Measurements from ENCODE around the gene IRF7. TPM values are rescaled to one million over a fixed set of nuclear protein-coding genes. Genes with fewer than 3 reads are reported as not detected.

Gene IRF7
- total and polyA plus RNA-seq, 2 of the 4 experiments (the other 2 are of a cell fraction): 1.6 to 4.5 TPM

DNA sequence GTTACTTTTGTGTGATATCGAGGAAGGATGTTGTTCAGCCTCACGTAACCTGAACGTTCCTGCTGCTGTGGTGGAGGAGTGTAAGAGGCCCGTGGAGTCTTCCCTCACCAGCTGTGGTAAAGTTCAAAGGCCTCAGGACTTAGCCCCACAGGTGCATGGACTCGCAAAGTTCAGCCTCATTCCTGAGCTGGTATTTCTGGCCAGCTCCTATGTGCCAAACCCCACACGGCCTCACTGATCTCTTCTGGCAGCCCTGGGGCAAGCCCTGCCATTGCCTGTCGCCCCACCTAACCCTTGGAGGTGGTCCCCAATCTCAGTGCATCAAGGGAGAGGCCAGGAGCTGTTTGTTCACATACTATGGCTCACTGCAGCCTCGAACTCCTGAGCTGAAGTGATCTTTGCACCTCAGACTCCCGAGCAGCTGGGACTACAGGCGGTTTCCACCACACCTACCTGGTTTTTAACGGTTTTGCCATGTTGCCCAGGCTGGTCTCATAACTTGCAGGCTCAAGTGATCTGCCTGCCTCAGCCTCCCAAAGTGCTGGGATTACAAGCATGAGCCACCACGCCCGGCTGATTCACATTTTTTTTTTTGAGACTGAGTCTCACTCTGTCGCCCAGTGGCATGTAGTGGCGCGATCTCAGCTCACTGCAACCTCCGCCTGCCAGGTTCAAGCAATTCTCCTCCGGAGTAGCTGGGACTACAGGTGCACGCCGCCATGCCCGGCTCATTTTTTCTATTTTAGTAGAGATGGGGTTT is 37.3 kb downstream of the IRF7 start:
- H3K4me2 ChIP-seq (ENCODE audit: low read depth, low read length): peak overlapping the region; percentile 95
- no peak overlapping the region; the same call in 1 of the 2 replicates for H2AK5ac ChIP-seq (ENCODE audit: low read depth, low read length)
- H2BK5ac ChIP-seq (ENCODE audit: low read depth, low read length, poor library complexity, severe bottlenecking): no peak overlapping the region
- dilution Hi-C loops (cut with HindIII; ENCODE audit: low sequenced_read_pairs, unreplicated experiment): no loop called here
- H3K9me1 ChIP-seq (ENCODE audit: insufficient read depth, low read length): peaks cover 18% of the 10 kb centered on the region
- DNase-seq (no peak), ATAC-seq (ENCODE audit: low read depth) (no peak)
- H4K20me1 ChIP-seq (ENCODE audit: insufficient read depth, low read length): peaks cover 62% of the 10 kb centered on the region
- no peak overlapping the region for H3K4me3 ChIP-seq (ENCODE audit: insufficient read depth, low read depth, low read length)
- H3K56ac ChIP-seq (ENCODE audit: extremely low read depth, insufficient read depth, low read length): no peak overlapping the region
- 82% methylated on average over 11 of the region's 21 CpGs; no CpG with 5 or more reads in 1 of the 2 experiments for WGBS, 2 experiments (ENCODE audit: extremely low coverage in 2 of 2, insufficient read length in 1 of 2)
- intact Hi-C loops (cut with micrococcal nuclease): no loop called here
- H3K36me3 ChIP-seq (ENCODE audit: control insufficient read depth, insufficient read depth, low read length): peaks cover 12% of the 10 kb centered on the region
- peak overlapping the region; percentile 67 for H3K23ac ChIP-seq (ENCODE audit: low read depth, low read length)
- H2AK9ac ChIP-seq (replicated peaks; ENCODE audit: low read depth, low read length, poor library complexity): peak overlapping the region; percentile 82
- no peak overlapping the region for H2BK120ac ChIP-seq (ENCODE audit: low read depth, low read length)
- no peak overlapping the region for H2BK20ac ChIP-seq (ENCODE audit: low read depth, low read length)
- no peak overlapping the region for H4K91ac ChIP-seq (ENCODE audit: insufficient read depth, low read depth, low read length)
- CTCF ChIA-PET: no interaction called here
- no peak overlapping the region for H4K5ac ChIP-seq (ENCODE audit: low read depth, low read length)
- H3K18ac ChIP-seq (ENCODE audit: low read depth, low read length): no peak overlapping the region
- POLR2A ChIA-PET (ENCODE audit: unreplicated experiment): no interaction called here
- BruUV-seq (replicated peaks): no TSS peak
- no peak overlapping the region for H3K27ac ChIP-seq (ENCODE audit: insufficient read depth, low read length)
- H3K9me3 ChIP-seq (ENCODE audit: control insufficient read depth, insufficient read depth, low read length): no peaks in the 10 kb centered on the region
- no peak overlapping the region for H3K9ac ChIP-seq (ENCODE audit: low read depth, low read length)
- no peaks in the 10 kb centered on the region; the same call in 1 of the 2 replicates for H3K27me3 ChIP-seq (ENCODE audit: control insufficient read depth, insufficient read depth, low read length)
- in situ Hi-C loops (cut with MboI; ENCODE audit: low sequenced_read_pairs): no loop called here
- peaks cover 2 to 43% of the 10 kb centered on the region in 2 experiments; a peak in 3 of 4 replicates for H3K79me1 ChIP-seq (ENCODE audit: low read depth in 1 of 2, low read length in 2 of 2)
- H2AFZ ChIP-seq (replicated peaks; ENCODE audit: low read length, poor library complexity): no peak overlapping the region
- no peak for TF ChIP-seq RCOR1 (IDR thresholded peaks at IDR 0.05; ENCODE audit: insufficient replicate concordance, low read length)
- TF ChIP-seq MAZ (IDR thresholded peaks at IDR 0.05; ENCODE audit: borderline replicate concordance, low read depth, low read length): no peak
- no peak for TF ChIP-seq NFE2L2 (IDR thresholded peaks at IDR 0.05; ENCODE audit: low read depth, low read length)
- TF ChIP-seq, protein P1, sequence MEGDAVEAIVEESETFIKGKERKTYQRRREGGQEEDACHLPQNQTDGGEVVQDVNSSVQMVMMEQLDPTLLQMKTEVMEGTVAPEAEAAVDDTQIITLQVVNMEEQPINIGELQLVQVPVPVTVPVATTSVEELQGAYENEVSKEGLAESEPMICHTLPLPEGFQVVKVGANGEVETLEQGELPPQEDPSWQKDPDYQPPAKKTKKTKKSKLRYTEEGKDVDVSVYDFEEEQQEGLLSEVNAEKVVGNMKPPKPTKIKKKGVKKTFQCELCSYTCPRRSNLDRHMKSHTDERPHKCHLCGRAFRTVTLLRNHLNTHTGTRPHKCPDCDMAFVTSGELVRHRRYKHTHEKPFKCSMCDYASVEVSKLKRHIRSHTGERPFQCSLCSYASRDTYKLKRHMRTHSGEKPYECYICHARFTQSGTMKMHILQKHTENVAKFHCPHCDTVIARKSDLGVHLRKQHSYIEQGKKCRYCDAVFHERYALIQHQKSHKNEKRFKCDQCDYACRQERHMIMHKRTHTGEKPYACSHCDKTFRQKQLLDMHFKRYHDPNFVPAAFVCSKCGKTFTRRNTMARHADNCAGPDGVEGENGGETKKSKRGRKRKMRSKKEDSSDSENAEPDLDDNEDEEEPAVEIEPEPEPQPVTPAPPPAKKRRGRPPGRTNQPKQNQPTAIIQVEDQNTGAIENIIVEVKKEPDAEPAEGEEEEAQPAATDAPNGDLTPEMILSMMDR (conservative IDR thresholded peaks at IDR 0.05; ENCODE audit: low read depth, low read length): no peak
- TF ChIP-seq, protein P2, sequence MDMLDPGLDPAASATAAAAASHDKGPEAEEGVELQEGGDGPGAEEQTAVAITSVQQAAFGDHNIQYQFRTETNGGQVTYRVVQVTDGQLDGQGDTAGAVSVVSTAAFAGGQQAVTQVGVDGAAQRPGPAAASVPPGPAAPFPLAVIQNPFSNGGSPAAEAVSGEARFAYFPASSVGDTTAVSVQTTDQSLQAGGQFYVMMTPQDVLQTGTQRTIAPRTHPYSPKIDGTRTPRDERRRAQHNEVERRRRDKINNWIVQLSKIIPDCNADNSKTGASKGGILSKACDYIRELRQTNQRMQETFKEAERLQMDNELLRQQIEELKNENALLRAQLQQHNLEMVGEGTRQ (IDR thresholded peaks at IDR 0.05; ENCODE audit: low read depth, low read length): no peak
- TF ChIP-seq SMC3 (IDR thresholded peaks at IDR 0.05; ENCODE audit: low read depth, low read length): no peak
- no peak for TF ChIP-seq RFX5 (IDR thresholded peaks at IDR 0.05; ENCODE audit: low read depth, low read length)
- no peak for TF ChIP-seq BHLHE40 (IDR thresholded peaks at IDR 0.05; ENCODE audit: low read depth, low read length)
- TF ChIP-seq FOS (IDR thresholded peaks at IDR 0.05; ENCODE audit: low read depth, low read length): no peak
- no peak for TF ChIP-seq RAD21 (IDR thresholded peaks at IDR 0.05; ENCODE audit: low read length)
- TF ChIP-seq, protein P3, sequence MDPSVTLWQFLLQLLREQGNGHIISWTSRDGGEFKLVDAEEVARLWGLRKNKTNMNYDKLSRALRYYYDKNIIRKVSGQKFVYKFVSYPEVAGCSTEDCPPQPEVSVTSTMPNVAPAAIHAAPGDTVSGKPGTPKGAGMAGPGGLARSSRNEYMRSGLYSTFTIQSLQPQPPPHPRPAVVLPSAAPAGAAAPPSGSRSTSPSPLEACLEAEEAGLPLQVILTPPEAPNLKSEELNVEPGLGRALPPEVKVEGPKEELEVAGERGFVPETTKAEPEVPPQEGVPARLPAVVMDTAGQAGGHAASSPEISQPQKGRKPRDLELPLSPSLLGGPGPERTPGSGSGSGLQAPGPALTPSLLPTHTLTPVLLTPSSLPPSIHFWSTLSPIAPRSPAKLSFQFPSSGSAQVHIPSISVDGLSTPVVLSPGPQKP (IDR thresholded peaks at IDR 0.05; ENCODE audit: borderline replicate concordance, low read depth, low read length): no peak
- TF ChIP-seq CHD1 (IDR thresholded peaks at IDR 0.05; ENCODE audit: low read depth, low read length): no peak
- no peak for TF ChIP-seq POLR2A (IDR thresholded peaks at IDR 0.05; ENCODE audit: low read depth, low read length)
- TF ChIP-seq MXI1 (IDR thresholded peaks at IDR 0.05; ENCODE audit: borderline replicate concordance, low read depth, low read length): no peak
- TF ChIP-seq MAFK (IDR thresholded peaks at IDR 0.05; ENCODE audit: low read depth, low read length): no peak
- H3K4me1 ChIP-seq (ENCODE audit: control insufficient read depth, insufficient read depth, low read length): peaks cover 16% of the 10 kb centered on the region
- no peak overlapping the region for H3K14ac ChIP-seq (replicated peaks; ENCODE audit: low read depth, low read length)
- H2BK15ac ChIP-seq (ENCODE audit: low read depth, low read length): no peak overlapping the region
- H3K4ac ChIP-seq (ENCODE audit: low read depth, low read length): no peak overlapping the region
- H4K8ac ChIP-seq (ENCODE audit: low read depth in 2 of 2, low read length in 2 of 2): no peak overlapping the region
